Thyroid gland (tissue), 4 donors: Measurements from ENCODE around the gene P3H3. TPM values are rescaled to one million over a fixed set of nuclear protein-coding genes. Genes with fewer than 3 reads are reported as not detected.

Source experiments
- DNase-seq, 2 donors: peaks; one replicate each; pipeline ENCODE4 v3.0.0-alpha.2; 2019
- H3K27ac ChIP-seq, 3 donors: fragments of 200-600 bp; sonication (generic); 1 replicate in 2 of 3; 2 replicates in 1 of 3; pipeline ENCODE4 v1.5.1; 2016 to 2019; ENCODE audit warnings: mild to moderate bottlenecking in 1 of 3, moderate library complexity in 1 of 3
- H3K27me3 ChIP-seq: fragments of 200-600 bp; sonication (generic); one replicate; pipeline ENCODE4 v1.5.1; 2019
- H3K36me3 ChIP-seq, 2 donors: fragments of 200-600 bp; sonication (generic); one replicate each; pipeline ENCODE4 v1.5.1; 2016 to 2019
- H3K4me1 ChIP-seq, 2 donors: fragments of 200-600 bp; sonication (generic); one replicate each; pipeline ENCODE4 v1.5.1; 2017 to 2019
- H3K4me3 ChIP-seq, 3 donors: fragments of 200-600 bp; sonication (generic); replicated peaks in 1 of 3; 1 replicate in 2 of 3; 2 replicates in 1 of 3; pipeline ENCODE4 v1.5.1; 2016; ENCODE audit warnings: mild to moderate bottlenecking in 1 of 3
- H3K9me3 ChIP-seq: fragments of 200-600 bp; sonication (generic); one replicate; pipeline ENCODE4 v1.5.1; 2017
- POLR2A ChIP-seq, 2 donors: fragments of 450-650 bp; IDR thresholded peaks; one replicate each; pipeline ENCODE4 v1.6.1; 2017; ENCODE audit warnings: antibody characterized with exemption in 2 of 2, mild to moderate bottlenecking in 2 of 2, moderate library complexity in 1 of 2
- WGBS, 2 donors: methylation state at CpG; one replicate each; pipeline ENCODE4 v1.1.5; 2017; 5-methylcytosine and 5-hydroxymethylcytosine counted together
- intact Hi-C: fragments of 100-400 bp; cut with DNase I; formaldehyde crosslinking; loops from one replicate; pipeline ENCODE4 v1.15.1; 2023
- total RNA-seq, 4 donors: library from RNA; depleted of rRNA; stranded (reverse); fragments of >200 nt; gene quantifications; one replicate each; pipeline ENCODE4 v1.2.3, GENCODE V29; 2016
- TF ChIP-seq, protein P1 (sequence below), 6 experiments: fragments of 200-600 bp in 3 of 6; fragments of 450-650 bp in 3 of 6; sonication (generic) in 3 of 6; IDR thresholded peaks; one replicate each; pipeline ENCODE4 v1.5.1; 2016 to 2019; ENCODE audit warnings: antibody characterized with exemption in 6 of 6, mild to moderate bottlenecking in 2 of 6, inconsistent platforms in 1 of 6, moderate library complexity in 1 of 6

Gene P3H3
- total RNA-seq, 4 donors from 2014 or later: 13.6 to 27.9 (median 20.3) TPM

DNA sequence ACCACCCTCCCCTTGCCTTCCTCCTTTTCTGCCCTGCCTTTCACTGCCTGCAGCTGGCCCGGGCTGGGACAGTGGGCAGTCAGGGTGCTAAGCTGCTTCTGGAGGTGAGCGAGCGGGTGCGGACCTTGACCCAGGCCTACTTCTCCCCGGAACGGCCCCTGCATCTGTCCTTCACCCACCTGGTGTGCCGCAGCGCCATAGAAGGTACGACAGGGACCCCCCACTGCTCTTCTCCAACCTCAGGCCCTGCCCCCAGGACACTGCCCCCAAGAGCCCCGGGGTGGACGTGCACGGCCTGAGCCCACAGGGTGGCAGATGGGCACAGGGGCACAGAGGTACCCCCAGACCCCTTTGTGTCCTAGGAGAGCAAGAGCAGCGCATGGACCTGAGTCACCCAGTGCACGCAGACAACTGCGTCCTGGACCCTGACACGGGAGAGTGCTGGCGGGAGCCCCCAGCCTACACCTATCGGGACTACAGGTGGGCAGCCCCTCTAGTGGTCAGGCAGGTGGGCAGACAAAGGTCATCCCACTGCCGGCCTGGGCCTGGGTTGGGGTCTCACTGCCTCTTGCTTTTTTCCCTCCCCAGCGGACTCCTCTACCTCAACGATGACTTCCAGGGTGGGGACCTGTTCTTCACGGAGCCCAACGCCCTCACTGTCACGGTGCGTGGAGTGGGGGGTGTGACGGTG, 9.3 kb downstream of the P3H3 start:
- DNase-seq: no peak
- H3K27me3 ChIP-seq: no peaks in the 10 kb centered on the region
- H3K4me1 ChIP-seq: peaks cover 0 to 5% of the 10 kb centered on the region in 2 donors
- H3K36me3 ChIP-seq: peaks cover 5 to 10% of the 10 kb centered on the region in 2 donors
- no peaks in the 10 kb centered on the region for H3K9me3 ChIP-seq
- intact Hi-C loops: loop anchor here (10.0 kb wide), 1 partner anchor 213 kb away; no protein-coding TSS in a partner anchor
- H3K4me3 ChIP-seq: no peak overlapping the region
- WGBS, 2 donors: 88 to 94% methylated on average over 9 to 24 of the region's 26 CpGs
- TF ChIP-seq, protein P1, sequence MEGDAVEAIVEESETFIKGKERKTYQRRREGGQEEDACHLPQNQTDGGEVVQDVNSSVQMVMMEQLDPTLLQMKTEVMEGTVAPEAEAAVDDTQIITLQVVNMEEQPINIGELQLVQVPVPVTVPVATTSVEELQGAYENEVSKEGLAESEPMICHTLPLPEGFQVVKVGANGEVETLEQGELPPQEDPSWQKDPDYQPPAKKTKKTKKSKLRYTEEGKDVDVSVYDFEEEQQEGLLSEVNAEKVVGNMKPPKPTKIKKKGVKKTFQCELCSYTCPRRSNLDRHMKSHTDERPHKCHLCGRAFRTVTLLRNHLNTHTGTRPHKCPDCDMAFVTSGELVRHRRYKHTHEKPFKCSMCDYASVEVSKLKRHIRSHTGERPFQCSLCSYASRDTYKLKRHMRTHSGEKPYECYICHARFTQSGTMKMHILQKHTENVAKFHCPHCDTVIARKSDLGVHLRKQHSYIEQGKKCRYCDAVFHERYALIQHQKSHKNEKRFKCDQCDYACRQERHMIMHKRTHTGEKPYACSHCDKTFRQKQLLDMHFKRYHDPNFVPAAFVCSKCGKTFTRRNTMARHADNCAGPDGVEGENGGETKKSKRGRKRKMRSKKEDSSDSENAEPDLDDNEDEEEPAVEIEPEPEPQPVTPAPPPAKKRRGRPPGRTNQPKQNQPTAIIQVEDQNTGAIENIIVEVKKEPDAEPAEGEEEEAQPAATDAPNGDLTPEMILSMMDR (IDR thresholded peaks at IDR 0.05): no peak
- no peak for TF ChIP-seq POLR2A (IDR thresholded peaks at IDR 0.05)
- H3K27ac ChIP-seq: no peak overlapping the region

DNA sequence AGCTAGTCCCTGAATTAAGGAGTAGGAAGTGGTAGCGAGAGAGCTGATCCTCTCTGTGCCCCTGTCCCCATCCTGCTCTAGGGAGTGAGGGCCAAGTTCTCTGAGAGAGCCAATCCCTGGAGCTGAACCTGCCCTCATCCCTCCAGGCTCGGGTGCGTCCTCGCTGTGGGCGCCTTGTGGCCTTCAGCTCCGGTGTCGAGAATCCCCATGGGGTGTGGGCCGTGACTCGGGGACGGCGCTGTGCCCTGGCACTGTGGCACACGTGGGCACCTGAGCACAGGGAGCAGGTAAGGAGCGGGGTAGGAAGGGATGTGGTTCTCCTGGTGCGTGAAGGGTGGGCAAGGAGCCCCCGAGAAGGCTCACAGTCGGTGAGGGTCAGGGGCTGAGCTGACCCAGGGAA, 10.6 kb downstream of the P3H3 start:
- WGBS, 2 donors: 92 to 95% methylated on average over 11 to 14 of the region's 16 CpGs
- Histone ChIP-seq H3K36me3 (peaks cover 5 to 10% of the 10 kb centered on the region in 2 donors), H3K27me3 (no peaks in the 10 kb centered on the region), H3K27ac (no peak overlapping the region), H3K4me1 (peaks cover 0 to 5% of the 10 kb centered on the region in 2 donors), H3K4me3 (no peak overlapping the region), H3K9me3 (no peaks in the 10 kb centered on the region)
- intact Hi-C loops: loop anchor here (10.0 kb wide), 1 partner anchor 214 kb away; no protein-coding TSS in a partner anchor
- TF ChIP-seq POLR2A (IDR thresholded peaks at IDR 0.05): no peak
- TF ChIP-seq, protein P1 (IDR thresholded peaks at IDR 0.05): no peak
- no peak for DNase-seq

DNA sequence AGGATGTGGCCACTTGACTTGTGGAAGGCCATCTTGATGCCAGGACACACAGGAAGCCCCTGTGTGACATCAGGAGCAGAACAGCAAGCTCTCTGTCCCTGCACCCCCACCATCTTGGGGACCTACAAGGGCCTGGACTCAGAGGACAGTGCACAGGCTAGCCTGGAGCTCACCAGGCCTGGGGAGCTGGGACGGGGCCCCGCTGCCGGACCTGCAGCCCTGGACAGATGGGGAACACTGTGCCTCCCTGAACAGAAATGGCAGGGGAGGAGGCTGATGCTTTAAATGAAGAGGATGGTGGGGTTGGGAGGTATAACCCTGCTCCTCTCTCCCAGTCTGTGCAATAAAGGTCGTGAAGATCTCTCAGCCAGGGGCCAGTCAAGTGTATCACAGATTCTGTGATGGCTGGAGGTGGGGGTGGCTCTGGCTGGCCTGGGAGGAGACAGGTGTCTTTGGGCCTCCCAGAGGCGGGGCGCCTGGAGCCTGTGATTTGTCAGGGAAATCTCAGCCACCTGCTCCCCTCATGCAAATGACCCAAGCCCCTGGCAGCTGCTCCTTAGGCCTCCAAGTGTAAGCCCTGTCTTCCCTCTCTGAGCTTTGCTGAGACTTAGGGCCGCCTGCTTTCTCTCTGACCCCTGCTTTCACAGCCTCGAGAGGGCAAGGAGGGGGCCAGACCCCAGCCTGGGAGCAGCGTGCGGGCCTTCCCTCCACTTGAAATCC, 11.4 kb downstream of the P3H3 start:
- no peaks in the 10 kb centered on the region for H3K9me3 ChIP-seq
- peaks cover 0 to 5% of the 10 kb centered on the region in 2 donors for H3K4me1 ChIP-seq
- H3K27me3 ChIP-seq: no peaks in the 10 kb centered on the region
- 76 to 81% methylated on average over 9 to 10 of the region's 10 CpGs for WGBS, 2 donors
- H3K27ac ChIP-seq: no peak overlapping the region
- H3K4me3 ChIP-seq: no peak overlapping the region
- peaks cover 5 to 10% of the 10 kb centered on the region in 2 donors for H3K36me3 ChIP-seq
- DNase-seq: no peak
- intact Hi-C loops: loop anchor here (10.0 kb wide), 1 partner anchor 215 kb away; no protein-coding TSS in a partner anchor
- TF ChIP-seq POLR2A (IDR thresholded peaks at IDR 0.05): no peak

DNA sequence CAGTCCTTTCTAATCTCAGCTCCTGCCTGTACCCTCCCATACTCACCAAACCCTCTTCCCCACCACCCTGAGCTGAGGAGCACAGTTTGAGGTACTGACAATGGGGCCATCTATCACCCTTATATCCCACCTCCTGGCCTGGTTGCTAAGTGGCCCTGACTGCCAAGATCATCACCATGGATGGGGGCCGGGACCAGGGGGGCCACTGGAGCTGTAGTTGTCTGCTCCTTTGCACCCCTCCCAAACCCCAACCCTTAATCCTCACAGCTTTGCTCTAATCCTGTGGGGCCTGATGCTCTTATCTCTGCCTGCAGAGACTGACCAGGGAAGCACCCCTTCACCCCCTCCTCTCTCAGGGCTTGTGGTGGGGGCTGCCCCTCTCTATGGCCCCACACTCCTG, 12.1 kb downstream of the P3H3 start:
- Histone ChIP-seq H3K27ac (no peak overlapping the region), H3K4me1 (peaks cover 0 to 5% of the 10 kb centered on the region in 2 donors), H3K4me3 (no peak overlapping the region), H3K9me3 (no peaks in the 10 kb centered on the region), H3K36me3 (peaks cover 5 to 10% of the 10 kb centered on the region in 2 donors), H3K27me3 (no peaks in the 10 kb centered on the region)
- intact Hi-C loops: no loop called here
- 64 to 86% methylated on average over 1 of the region's 1 CpG for WGBS, 2 donors
- TF ChIP-seq, protein P1 (IDR thresholded peaks at IDR 0.05): no peak
- TF ChIP-seq POLR2A (IDR thresholded peaks at IDR 0.05): no peak
- DNase-seq: no peak

DNA sequence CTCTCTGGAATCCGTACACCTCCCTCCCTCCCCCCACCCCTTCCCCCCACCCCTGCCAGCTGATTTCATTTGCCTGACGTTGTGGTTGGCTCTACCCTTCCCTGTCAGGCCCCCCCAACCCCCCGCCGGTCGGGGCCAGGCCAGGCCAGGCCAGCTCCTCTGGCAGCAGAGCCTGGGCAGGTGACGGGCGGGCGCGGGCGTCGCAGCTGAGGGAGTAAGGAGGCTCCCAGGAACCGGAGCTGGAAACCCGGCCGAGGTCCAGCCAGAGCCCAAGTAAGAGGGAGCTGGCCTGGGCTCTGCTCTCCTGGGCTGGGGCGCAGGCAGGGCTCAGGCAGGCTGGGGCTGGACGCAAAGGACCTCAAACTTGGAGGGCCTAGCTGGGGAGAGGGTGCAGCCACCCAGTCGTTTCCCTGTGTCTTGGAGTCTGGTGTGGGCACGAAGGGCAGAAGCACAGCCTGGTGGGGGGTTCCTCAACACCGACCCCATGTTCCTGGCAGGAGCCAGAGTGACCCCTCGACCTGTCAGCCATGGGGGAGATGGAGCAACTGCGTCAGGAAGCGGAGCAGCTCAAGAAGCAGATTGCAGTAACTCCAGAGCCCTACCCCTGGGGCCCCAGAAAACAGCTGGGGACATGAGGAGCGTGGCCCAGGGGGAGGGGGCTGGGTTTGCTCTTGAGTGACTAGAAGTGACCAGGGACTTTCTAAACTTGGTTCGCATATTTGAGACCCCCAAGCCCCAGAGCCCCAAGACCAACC, 12.7 kb downstream of the P3H3 start, which contains the start of gene GNB3:
GNB3 (plus strand) TSS at position 165 of the 755 bp plus-strand sequence; CDS start at position 528, 363 bp downstream.
- no peaks in the 10 kb centered on the region for H3K27me3 ChIP-seq
- intact Hi-C loops: no loop called here
- H3K36me3 ChIP-seq: peaks cover 5 to 10% of the 10 kb centered on the region in 2 donors
- no peak within 1 kb of the TSS for H3K27ac ChIP-seq
- no peak for DNase-seq
- H3K9me3 ChIP-seq: no peaks in the 10 kb centered on the region
- H3K4me3 ChIP-seq: no peak within 1 kb of the TSS
- H3K4me1 ChIP-seq: peaks cover 0 to under 1% of the 10 kb centered on the region in 2 donors
- TF ChIP-seq, protein P1 (IDR thresholded peaks at IDR 0.05): no peak
- no peak for TF ChIP-seq POLR2A (IDR thresholded peaks at IDR 0.05)
- 70 to 71% methylated on average over 14 to 22 of the region's 24 CpGs for WGBS, 2 donors
